Upper lobe of left lung (tissue), 6 donors: Measurements from ENCODE around the gene CPNE5. TPM values are rescaled to one million over a fixed set of nuclear protein-coding genes. Genes with fewer than 3 reads are reported as not detected.

Experiments
- ATAC-seq, 2 donors: fragments of 200-7000 bp; cut with Tn5 transposase; one replicate each; pipeline ENCODE4 v1.9.1; 2022; ENCODE audit warnings: mild to moderate bottlenecking in 2 of 2, moderate library complexity in 2 of 2; ENCODE audit not compliant: low FRiP score in 2 of 2
- DNase-seq, 2 donors: peaks; one replicate each; pipeline ENCODE4 v3.0.0-alpha.2; 2019 to 2020
- H3K27ac ChIP-seq, 4 donors: fragments of 200-600 bp; sonication (generic); one replicate each; pipeline ENCODE4 v1.5.1; 2016 to 2019
- H3K27me3 ChIP-seq, 4 donors: fragments of 200-600 bp; sonication (generic); one replicate each; pipeline ENCODE4 v1.5.1; 2017 to 2019
- H3K36me3 ChIP-seq, 4 donors: fragments of 200-600 bp; sonication (generic); one replicate each; pipeline ENCODE4 v1.5.1; 2016 to 2019
- H3K4me1 ChIP-seq, 4 donors: fragments of 200-600 bp; sonication (generic); one replicate each; pipeline ENCODE4 v1.5.1; 2018 to 2019
- H3K4me3 ChIP-seq, 4 donors: fragments of 200-600 bp; sonication (generic); one replicate each; pipeline ENCODE4 v1.5.1; 2017 to 2019; ENCODE audit warnings: mild to moderate bottlenecking in 2 of 4, moderate library complexity in 1 of 4
- H3K9me3 ChIP-seq, 4 donors: fragments of 200-600 bp; sonication (generic); one replicate each; pipeline ENCODE4 v1.5.1; 2018 to 2019
- CTCF ChIP-seq, 6 experiments: fragments of 450-650 bp in 4 of 6; fragments of 200-600 bp in 2 of 6; sonication (generic) in 2 of 6; IDR thresholded peaks; one replicate each; pipeline ENCODE4 v1.5.1; 2016 to 2019; ENCODE audit warnings: antibody characterized with exemption in 6 of 6
- EP300 ChIP-seq, 4 donors: sonication (generic); formaldehyde crosslinking; IDR thresholded peaks; one replicate each; pipeline ENCODE4 v1.5.1; 2017; ENCODE audit warnings: antibody characterized with exemption in 4 of 4, control low read depth in 2 of 4
- POLR2A ChIP-seq, 4 donors: fragments of 450-650 bp; IDR thresholded peaks; one replicate each; pipeline ENCODE4 v1.5.1; 2016 to 2017; ENCODE audit warnings: antibody characterized with exemption in 4 of 4, mild to moderate bottlenecking in 2 of 4
- POLR2AphosphoS5 ChIP-seq, 2 donors: sonication (generic); formaldehyde crosslinking; IDR thresholded peaks; one replicate each; pipeline ENCODE4 v1.5.1; 2017; ENCODE audit warnings: antibody characterized with exemption in 2 of 2
- WGBS, 2 donors: methylation state at CpG; one replicate each; pipeline ENCODE4 v1.1.5; 2017 to 2018; 5-methylcytosine and 5-hydroxymethylcytosine counted together
- total RNA-seq, 6 donors: library from RNA; depleted of rRNA in 4 of 6; stranded (reverse); fragments of >200 nt in 4 of 6; gene quantifications; one replicate each; pipeline versions ENCODE4 v1.1.0 to v1.2.1, GENCODE V29; 2016 to 2021
- donor health status: DM: no; HTN: no; CAD: no; lungs with moderate emphysema.
- donor health status: DM: no; HTN: yes; CAD: no; lungs with severe emphysema.

CPNE5 gene
- total RNA-seq, 6 donors from 2014 or later = 0.89 to 5.4 (median 2.5) TPM

DNA sequence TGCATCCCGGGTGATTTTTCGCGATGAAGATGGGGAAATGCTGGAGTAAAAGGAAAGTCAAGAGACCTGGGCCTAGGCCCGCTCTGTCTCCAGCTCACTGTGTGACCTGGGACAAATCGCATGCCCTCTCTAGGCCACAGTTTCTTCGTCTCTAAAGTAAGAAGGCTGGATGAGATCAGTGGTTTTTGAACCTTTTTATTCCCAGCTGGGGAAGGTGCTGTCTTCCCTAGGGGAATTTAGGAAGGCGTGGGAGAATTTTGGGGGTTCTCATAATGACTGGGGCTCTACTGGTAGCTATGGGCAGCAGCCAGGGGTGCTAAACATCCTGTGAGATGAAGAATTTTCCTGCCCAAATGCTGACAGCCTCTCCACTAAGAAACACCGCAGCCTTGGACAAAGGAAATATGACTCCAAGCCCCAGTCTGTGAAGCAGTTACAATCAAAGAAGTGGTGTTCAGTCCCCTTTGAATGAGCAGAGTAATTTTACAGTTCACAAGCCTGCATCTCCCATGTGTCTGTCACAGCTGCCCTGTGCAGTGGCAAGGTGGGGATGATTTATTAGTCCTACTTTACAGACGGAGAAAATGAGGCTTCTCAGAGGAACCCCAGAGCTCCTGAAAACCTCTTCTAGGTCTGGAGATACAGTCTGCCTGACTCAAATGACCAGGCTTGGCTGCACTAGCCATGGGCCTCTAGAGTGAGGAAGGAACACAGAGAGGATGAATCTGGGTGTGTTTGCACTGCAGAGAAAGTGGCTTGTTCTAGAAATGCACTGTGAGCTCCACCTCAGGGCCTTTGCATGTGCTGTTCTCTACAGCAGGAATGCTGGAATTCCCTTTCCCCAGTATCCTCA is 84.4 kb downstream of the CPNE5 start:
- ATAC-seq = no peak
- H3K27ac ChIP-seq = no peak overlapping the region
- no peaks in the 10 kb centered on the region for H3K36me3 ChIP-seq
- H3K4me3 ChIP-seq = no peak overlapping the region
- peaks cover 18 to 32% (median 26%) of the 10 kb centered on the region in 4 donors for H3K4me1 ChIP-seq
- no peaks in the 10 kb centered on the region for H3K27me3 ChIP-seq
- peaks cover 0 to 3% (median 0%) of the 10 kb centered on the region in 4 donors for H3K9me3 ChIP-seq
- TF ChIP-seq CTCF (IDR thresholded peaks at IDR 0.05) = no peak
- TF ChIP-seq EP300 (IDR thresholded peaks at IDR 0.05) = no peak
- TF ChIP-seq POLR2A (IDR thresholded peaks at IDR 0.05) = no peak
- no peak for TF ChIP-seq POLR2AphosphoS5 (IDR thresholded peaks at IDR 0.05)
- DNase-seq = no peak
- WGBS, 2 donors = 93 to 95% methylated on average over 9 of the region's 9 CpGs

- WGBS, 2 donors = 87 to 91% methylated on average over 6 to 7 of the region's 7 CpGs
Measured at GRCh38 chr6:36753671-36754405, 85.4 kb downstream of the CPNE5 start.

DNA sequence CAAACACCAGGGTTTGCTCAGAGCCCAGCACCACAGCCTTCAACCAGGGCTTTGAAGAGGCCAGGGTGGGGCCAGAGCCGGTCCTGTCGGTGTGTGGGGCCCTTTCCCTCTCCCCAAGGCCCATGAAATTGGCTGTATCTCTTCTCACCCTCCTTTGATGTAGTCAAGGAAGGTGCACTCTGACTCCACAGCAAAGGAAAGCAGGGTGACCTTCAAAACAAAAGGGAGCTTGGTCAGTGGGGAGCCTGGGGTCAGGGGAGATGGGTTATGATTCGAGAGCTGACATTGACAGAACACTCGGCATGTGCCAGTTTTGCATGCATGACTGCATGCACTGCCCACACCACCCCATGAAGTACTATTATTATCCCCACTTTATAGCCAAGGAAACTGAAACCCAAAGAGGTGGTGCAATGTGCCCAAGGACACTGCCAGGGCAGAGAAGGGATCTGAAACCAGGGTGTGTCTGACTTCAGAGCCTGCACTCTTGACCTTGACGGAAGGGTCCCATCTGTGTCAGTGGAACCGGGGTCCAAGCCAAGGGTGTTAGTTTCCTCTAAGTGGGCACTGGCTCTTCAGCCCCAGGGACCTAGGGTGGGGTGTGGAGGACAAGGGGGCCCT is 86.2 kb downstream of the CPNE5 start:
- Histone ChIP-seq H3K4me3 (no peak overlapping the region), H3K4me1 (peaks cover 11 to 28% (median 18%) of the 10 kb centered on the region in 4 donors), H3K27ac (peak overlapping the region in 2 of 4 donors; percentile 28 to 30), H3K36me3 (no peaks in the 10 kb centered on the region), H3K9me3 (peaks cover 0 to 4% (median 2%) of the 10 kb centered on the region in 4 donors), H3K27me3 (no peaks in the 10 kb centered on the region)
- TF ChIP-seq CTCF (IDR thresholded peaks at IDR 0.05) (no peak), EP300 (IDR thresholded peaks at IDR 0.05) (no peak), POLR2A (IDR thresholded peaks at IDR 0.05) (no peak), POLR2AphosphoS5 (IDR thresholded peaks at IDR 0.05) (no peak)
- DNase-seq (peak in 1 of 2 donors; percentile 36), ATAC-seq (peak in 1 of 2 donors; percentile 73)
- WGBS, 2 donors = 61 to 74% methylated on average over 6 of the region's 6 CpGs

More at GRCh38 chr6:36753671-36754405, 85.4 kb downstream of the CPNE5 start:
- no peak for TF ChIP-seq POLR2A (IDR thresholded peaks at IDR 0.05)
- TF ChIP-seq EP300 (IDR thresholded peaks at IDR 0.05) = no peak
- no peak for TF ChIP-seq CTCF (IDR thresholded peaks at IDR 0.05)
- no peak for TF ChIP-seq POLR2AphosphoS5 (IDR thresholded peaks at IDR 0.05)
- Histone ChIP-seq H3K4me3 (no peak overlapping the region), H3K4me1 (peaks cover 13 to 28% (median 19%) of the 10 kb centered on the region in 4 donors), H3K27ac (no peak overlapping the region), H3K9me3 (peaks cover 0 to 3% (median under 1%) of the 10 kb centered on the region in 4 donors), H3K36me3 (no peaks in the 10 kb centered on the region), H3K27me3 (no peaks in the 10 kb centered on the region)
- DNase-seq (no peak), ATAC-seq (no peak)

DNA sequence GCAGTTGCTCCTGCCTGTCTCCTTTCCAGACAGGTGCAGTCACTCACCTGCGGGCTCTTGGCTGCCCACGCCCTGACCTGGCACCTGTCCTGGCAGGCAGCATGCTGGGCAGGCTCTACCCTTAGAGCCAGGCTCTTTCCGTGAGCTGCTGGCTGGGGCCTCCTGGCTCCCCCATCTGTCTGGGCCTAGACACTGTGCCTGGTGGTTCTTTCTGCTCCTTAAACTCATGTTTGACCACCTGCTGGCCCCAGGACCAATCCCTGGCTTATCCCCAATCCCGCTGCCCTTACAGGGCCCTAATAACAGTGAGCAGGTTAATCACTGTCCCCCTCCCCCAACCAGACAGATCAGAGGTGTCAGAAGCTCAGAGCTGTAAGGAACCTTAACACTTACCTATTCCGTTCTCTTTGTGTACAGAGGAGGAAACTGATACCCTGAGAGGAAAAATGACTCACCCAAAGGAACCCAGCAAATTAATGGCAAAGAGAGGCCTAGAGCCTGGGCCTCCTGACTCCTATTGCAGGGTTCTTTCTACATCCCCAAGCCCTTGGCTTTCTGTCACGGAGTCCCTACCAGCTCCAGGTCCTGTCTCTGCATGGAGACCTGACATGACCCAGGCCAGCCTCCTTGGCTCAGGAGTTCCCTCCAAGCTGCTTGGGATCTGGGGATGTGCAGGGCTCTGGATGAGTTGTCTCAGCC is 86.9 kb downstream of the CPNE5 start:
- Histone ChIP-seq H3K4me1 (peaks cover 11 to 28% (median 18%) of the 10 kb centered on the region in 4 donors), H3K27me3 (no peaks in the 10 kb centered on the region), H3K27ac (peak overlapping the region in 2 of 4 donors; percentile 28 to 30), H3K9me3 (peaks cover 0 to 4% (median 2%) of the 10 kb centered on the region in 4 donors), H3K4me3 (no peak overlapping the region), H3K36me3 (no peaks in the 10 kb centered on the region)
- TF ChIP-seq CTCF (IDR thresholded peaks at IDR 0.05) (no peak), POLR2A (IDR thresholded peaks at IDR 0.05) (no peak), POLR2AphosphoS5 (IDR thresholded peaks at IDR 0.05) (no peak), EP300 (IDR thresholded peaks at IDR 0.05) (no peak)
- peak; percentile 4 to 31 for ATAC-seq
- WGBS, 2 donors = 67 to 79% methylated on average over 1 to 6 of the region's 6 CpGs
- peak in 1 of 2 donors; percentile 35 for DNase-seq
